IPS-20b (cell line): ENCODE results near the gene DHCR24.

Source experiments
- H3K27ac ChIP-seq: one replicate; pipeline ENCODE4 v1.5.1; 2013; ENCODE audit warnings: low read length
- H3K27me3 ChIP-seq: 2 replicates; pipeline ENCODE4 v1.6.1; 2013; ENCODE audit warnings: mild to moderate bottlenecking, low read length, inconsistent platforms; ENCODE audit not compliant: insufficient read depth
- H3K36me3 ChIP-seq: 2 replicates; pipeline ENCODE4 v1.6.1; 2013; ENCODE audit warnings: low read depth, mild to moderate bottlenecking, inconsistent platforms, low read length, moderate library complexity; ENCODE audit not compliant: insufficient read depth
- H3K4me1 ChIP-seq: 2 replicates; pipeline ENCODE4 v1.6.1; 2013; ENCODE audit warnings: mild to moderate bottlenecking, control low read depth, inconsistent platforms, low read length, moderate library complexity; ENCODE audit not compliant: insufficient read depth
- H3K4me3 ChIP-seq: 2 replicates; pipeline ENCODE4 v1.5.1; 2013; ENCODE audit warnings: mild to moderate bottlenecking, low read length, inconsistent platforms
- H3K9ac ChIP-seq: 2 replicates; pipeline ENCODE4 v1.6.1; 2013; ENCODE audit warnings: low read depth, mild to moderate bottlenecking, inconsistent platforms, low read length, moderate library complexity
- H3K9me3 ChIP-seq: 2 replicates; pipeline ENCODE4 v1.6.1; 2013; ENCODE audit warnings: mild to moderate bottlenecking, low read depth, low read length, inconsistent platforms; ENCODE audit not compliant: insufficient read depth

DHCR24 gene

DNA sequence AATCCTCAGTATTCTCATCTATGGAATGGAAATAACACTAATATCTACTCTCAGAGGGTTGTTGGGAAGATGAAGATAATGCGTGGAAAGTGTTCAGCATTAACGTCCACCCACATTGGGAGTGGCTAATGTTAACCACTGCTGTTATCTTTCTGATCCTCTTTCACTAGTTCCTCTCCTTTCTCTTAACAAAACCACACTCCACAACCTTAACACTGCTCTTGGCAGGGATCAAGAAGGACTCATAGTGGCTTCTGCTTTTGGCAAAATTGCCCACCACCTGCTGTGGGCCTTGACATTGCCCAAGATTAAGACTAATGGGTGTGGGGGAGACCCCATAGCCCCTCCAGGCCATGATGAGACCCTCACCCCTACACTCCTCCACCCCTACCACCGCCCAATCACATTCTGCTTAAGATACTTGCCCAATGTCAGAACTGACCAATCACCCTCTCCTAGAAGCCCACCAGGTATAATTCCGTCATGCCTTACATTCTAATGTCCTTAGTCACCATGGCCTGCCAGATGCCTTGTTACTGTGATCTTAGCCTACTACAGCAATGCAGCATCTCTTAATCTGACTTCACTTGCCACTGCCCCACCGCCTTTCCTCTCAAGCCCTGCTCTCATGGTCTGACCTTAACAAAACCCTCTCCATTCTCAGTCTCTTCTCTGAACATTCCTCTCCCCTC is 27.1 kb downstream of the DHCR24 start:
- H3K9ac ChIP-seq: no peak overlapping the region
- H3K9me3 ChIP-seq: no peaks in the 10 kb centered on the region
- H3K4me1 ChIP-seq: no peaks in the 10 kb centered on the region
- peaks cover 93% of the 10 kb centered on the region for H3K36me3 ChIP-seq
- no peaks in the 10 kb centered on the region for H3K27me3 ChIP-seq
- H3K27ac ChIP-seq: no peak overlapping the region
- no peak overlapping the region for H3K4me3 ChIP-seq

DNA sequence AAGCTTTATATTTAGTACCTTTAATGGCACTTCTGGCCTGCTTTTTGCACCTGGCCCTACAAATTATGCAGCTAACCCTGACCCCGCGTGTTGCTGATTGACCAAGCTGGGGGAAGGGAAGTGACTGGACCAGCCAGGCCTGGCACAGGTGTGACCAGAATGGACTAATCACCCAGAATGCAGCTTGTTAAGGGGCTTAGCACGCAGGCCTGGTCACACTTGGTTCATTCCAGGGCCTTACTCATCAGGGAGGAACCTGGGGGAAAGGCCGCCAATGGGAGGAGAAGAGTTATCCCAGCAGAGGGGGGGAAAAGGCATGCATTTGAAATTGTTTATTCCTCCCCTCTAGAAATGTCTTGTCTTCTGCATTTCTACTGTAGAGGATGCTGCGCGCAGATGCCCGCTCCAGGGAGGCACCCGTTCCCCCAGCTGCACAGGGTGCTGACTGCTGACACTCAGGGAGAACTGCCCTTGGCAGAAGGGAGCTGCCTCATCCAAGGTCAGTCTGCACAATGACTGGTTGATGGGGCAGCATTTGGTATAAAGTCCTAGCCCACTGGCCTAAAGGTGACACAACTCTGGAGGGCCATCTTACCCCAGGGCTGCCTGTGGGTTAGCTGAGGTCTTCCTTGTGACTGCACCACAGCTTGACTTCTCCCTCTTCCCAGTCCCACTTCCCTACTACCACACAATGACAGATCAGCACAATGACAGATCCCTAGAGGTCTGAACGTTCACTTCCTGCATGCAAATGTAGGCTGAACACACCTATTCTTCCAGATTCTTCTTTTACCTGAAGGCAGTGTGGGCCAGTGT is 29.0 kb downstream of the DHCR24 start:
- H3K4me3 ChIP-seq: no peak overlapping the region
- no peak overlapping the region for H3K9ac ChIP-seq
- H3K9me3 ChIP-seq: no peaks in the 10 kb centered on the region
- H3K4me1 ChIP-seq: no peaks in the 10 kb centered on the region
- H3K27ac ChIP-seq: no peak overlapping the region
- H3K36me3 ChIP-seq: peaks cover 93% of the 10 kb centered on the region
- H3K27me3 ChIP-seq: no peaks in the 10 kb centered on the region

- Histone ChIP-seq H3K9me3 (no peaks in the 10 kb centered on the region), H3K4me3 (no peak overlapping the region), H3K36me3 (peaks cover 94% of the 10 kb centered on the region), H3K27ac (no peak overlapping the region), H3K4me1 (no peaks in the 10 kb centered on the region), H3K9ac (no peak overlapping the region), H3K27me3 (no peaks in the 10 kb centered on the region)
Observed at GRCh38 chr1:54857141-54857540, 29.9 kb downstream of the DHCR24 start.

- H3K36me3 ChIP-seq: peaks cover 97% of the 10 kb centered on the region
- no peaks in the 10 kb centered on the region for H3K9me3 ChIP-seq
- H3K9ac ChIP-seq: no peak overlapping the region
- no peaks in the 10 kb centered on the region for H3K27me3 ChIP-seq
- no peak overlapping the region for H3K4me3 ChIP-seq
- H3K4me1 ChIP-seq: no peaks in the 10 kb centered on the region
- H3K27ac ChIP-seq: no peak overlapping the region
Observed at GRCh38 chr1:54854381-54855020, 32.5 kb downstream of the DHCR24 start.

DNA sequence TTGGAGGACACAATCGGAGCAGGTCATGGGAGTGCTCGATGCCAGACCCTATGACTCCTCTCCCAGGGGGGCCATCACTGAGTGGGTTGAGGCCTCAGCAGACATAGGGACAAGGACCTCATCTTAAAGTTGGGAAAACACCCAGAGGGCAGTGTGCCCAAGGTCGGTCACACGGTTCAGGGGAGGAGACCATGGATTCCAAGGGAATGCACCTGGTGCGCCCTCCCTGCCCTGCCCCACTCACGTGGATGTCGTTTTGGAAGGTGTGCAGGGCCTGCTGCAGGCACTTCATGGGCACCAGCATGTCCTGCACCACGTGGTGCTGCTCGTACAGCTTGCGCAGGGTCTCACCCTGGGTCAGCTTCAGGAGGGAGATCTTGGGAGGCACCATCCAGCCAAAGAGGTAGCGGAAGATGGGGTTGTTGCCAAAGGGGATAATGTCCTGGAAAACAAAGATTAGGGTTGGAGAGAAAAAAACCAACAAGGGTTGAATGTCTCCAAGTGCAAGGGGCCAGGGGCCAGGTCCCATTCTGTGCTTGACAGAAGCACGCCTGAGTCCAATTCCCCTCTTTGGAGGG is 33.1 kb downstream of the DHCR24 start:
- H3K4me3 ChIP-seq: no peak overlapping the region
- no peaks in the 10 kb centered on the region for H3K9me3 ChIP-seq
- no peaks in the 10 kb centered on the region for H3K27me3 ChIP-seq
- H3K27ac ChIP-seq: no peak overlapping the region
- no peaks in the 10 kb centered on the region for H3K4me1 ChIP-seq
- H3K9ac ChIP-seq: no peak overlapping the region
- peaks cover 97% of the 10 kb centered on the region for H3K36me3 ChIP-seq

DNA sequence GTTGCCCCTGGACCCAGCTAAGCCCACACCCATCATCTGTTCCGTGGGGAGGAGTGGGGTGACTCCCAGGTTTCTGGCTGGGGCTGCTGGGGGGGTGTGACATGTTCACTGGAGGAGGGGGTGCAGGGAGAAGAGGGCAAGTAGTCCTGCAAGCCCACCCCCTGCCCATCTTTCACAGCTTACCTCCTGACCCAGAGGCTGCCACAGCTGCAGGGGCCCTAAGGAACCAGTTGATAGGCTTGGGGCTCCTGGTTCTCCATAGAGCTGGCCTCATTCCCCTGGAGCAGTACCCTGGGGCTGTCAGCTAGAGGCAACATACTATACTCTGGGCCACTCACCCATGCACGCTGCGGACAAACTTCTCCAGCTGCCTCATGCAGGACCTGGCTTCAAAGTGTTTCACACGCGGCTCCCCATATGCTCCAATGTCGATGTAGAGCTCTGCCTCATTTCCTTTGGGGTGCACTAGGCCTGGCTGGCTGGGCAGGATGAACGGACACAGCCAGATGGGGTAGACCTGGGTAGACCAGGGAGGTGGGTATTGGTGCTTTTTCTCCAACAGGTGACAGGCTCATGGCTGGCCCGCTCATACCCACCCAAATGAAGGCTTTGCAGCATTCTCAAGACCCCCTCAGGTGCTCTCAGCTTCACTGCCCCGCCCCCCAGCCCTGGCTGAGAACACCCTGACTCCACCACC is 33.8 kb downstream of the DHCR24 start:
- no peak overlapping the region for H3K4me3 ChIP-seq
- no peaks in the 10 kb centered on the region for H3K27me3 ChIP-seq
- no peaks in the 10 kb centered on the region for H3K4me1 ChIP-seq
- H3K9me3 ChIP-seq: no peaks in the 10 kb centered on the region
- peaks cover 98% of the 10 kb centered on the region for H3K36me3 ChIP-seq
- no peak overlapping the region for H3K9ac ChIP-seq
- no peak overlapping the region for H3K27ac ChIP-seq

GRCh38 chr1:54851936-54852524 is 35.0 kb downstream of the DHCR24 start:
- H3K27ac ChIP-seq: no peak overlapping the region
- no peaks in the 10 kb centered on the region for H3K27me3 ChIP-seq
- no peak overlapping the region for H3K9ac ChIP-seq
- no peaks in the 10 kb centered on the region for H3K9me3 ChIP-seq
- peaks cover 96% of the 10 kb centered on the region for H3K36me3 ChIP-seq
- no peaks in the 10 kb centered on the region for H3K4me1 ChIP-seq
- H3K4me3 ChIP-seq: no peak overlapping the region

GRCh38 chr1:54851406-54851805 is 35.6 kb downstream of the DHCR24 start:
- no peak overlapping the region for H3K27ac ChIP-seq
- H3K4me1 ChIP-seq: no peaks in the 10 kb centered on the region
- peaks cover 93% of the 10 kb centered on the region for H3K36me3 ChIP-seq
- no peaks in the 10 kb centered on the region for H3K9me3 ChIP-seq
- H3K4me3 ChIP-seq: no peak overlapping the region
- no peaks in the 10 kb centered on the region for H3K27me3 ChIP-seq
- no peak overlapping the region for H3K9ac ChIP-seq

DNA sequence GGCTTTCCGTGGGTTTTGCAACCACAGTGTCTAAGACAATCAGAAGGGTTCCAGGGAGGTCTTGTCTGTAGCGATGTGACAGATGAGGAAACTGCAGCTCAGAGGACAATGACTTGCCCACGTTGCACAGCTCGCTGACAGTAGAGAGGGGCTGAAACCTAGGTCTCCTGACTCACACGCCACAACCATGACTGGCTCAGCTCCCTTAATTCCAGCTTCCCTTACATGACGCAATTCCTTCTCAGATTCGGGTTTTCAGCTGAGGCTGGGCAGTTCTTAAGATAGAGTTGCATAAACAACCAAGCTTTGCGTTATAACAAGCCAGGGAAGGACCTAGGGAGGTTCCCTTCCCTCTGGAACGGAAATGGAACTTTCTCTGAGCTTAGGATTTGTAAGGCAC is 36.3 kb downstream of the DHCR24 start:
- Histone ChIP-seq H3K4me1 (no peaks in the 10 kb centered on the region), H3K9ac (no peak overlapping the region), H3K36me3 (peaks cover 86% of the 10 kb centered on the region), H3K4me3 (no peak overlapping the region), H3K9me3 (no peaks in the 10 kb centered on the region), H3K27me3 (no peaks in the 10 kb centered on the region), H3K27ac (no peak overlapping the region)

- H3K9me3 ChIP-seq: no peaks in the 10 kb centered on the region
- H3K27me3 ChIP-seq: no peaks in the 10 kb centered on the region
- H3K9ac ChIP-seq: no peak overlapping the region
- H3K4me1 ChIP-seq: no peaks in the 10 kb centered on the region
- peaks cover 81% of the 10 kb centered on the region for H3K36me3 ChIP-seq
- no peak overlapping the region for H3K4me3 ChIP-seq
- H3K27ac ChIP-seq: no peak overlapping the region
Observed at GRCh38 chr1:54850069-54850730, 36.8 kb downstream of the DHCR24 start.
